NCI-H748 (cell line): ENCODE data around the gene ADAM12.
A peak's percentile ranks its signal among the peaks of the same experiment; 100 is the strongest.
"Not testable (repeated sequence)": the region's sequence is repeated elsewhere in the genome, so short reads cannot be mapped to it uniquely, and the experiment has no call there.

Source experiments
- DNase-seq: peaks from one replicate; lab custom pipeline; 2025; ENCODE audit not compliant: unreplicated experiment; lab: John Stamatoyannopoulos, UW

Gene ADAM12

GRCh38 chr10:126407831-126408230 is 19.6 kb upstream of the ADAM12 start:
- no peak for DNase-seq

- DNase-seq: no peak
Observed at GRCh38 chr10:126405239-126405775, 17.0 kb upstream of the ADAM12 start.

GRCh38 chr10:126402721-126403695 is 14.7 kb upstream of the ADAM12 start:
- peak; percentile 43 for DNase-seq

GRCh38 chr10:126400641-126401040 is 12.4 kb upstream of the ADAM12 start:
- DNase-seq: no peak

GRCh38 chr10:126398924-126399323 is 10.6 kb upstream of the ADAM12 start:
- DNase-seq: no peak

- no peak for DNase-seq
Observed at GRCh38 chr10:126398383-126398743, 10.1 kb upstream of the ADAM12 start.

GRCh38 chr10:126397640-126398382 is 9.5 kb upstream of the ADAM12 start:
- DNase-seq: no peak

- no peak for DNase-seq
Observed at GRCh38 chr10:126397156-126397555, 8.9 kb upstream of the ADAM12 start.

GRCh38 chr10:126394948-126395347 is 6.7 kb upstream of the ADAM12 start:
- no peak for DNase-seq

- no peak for DNase-seq
Observed at GRCh38 chr10:126393076-126393475, 4.8 kb upstream of the ADAM12 start.

- DNase-seq: no peak
Observed at GRCh38 chr10:126392469-126392868, 4.2 kb upstream of the ADAM12 start.

- no peak for DNase-seq
Observed at GRCh38 chr10:126392068-126392467, 3.8 kb upstream of the ADAM12 start.

GRCh38 chr10:126391192-126391885 is 3.1 kb upstream of the ADAM12 start:
- peak; percentile 6 for DNase-seq

- no peak for DNase-seq
Observed at GRCh38 chr10:126390324-126390723, 2.0 kb upstream of the ADAM12 start.

- peak; percentile 56 for DNase-seq
Observed at GRCh38 chr10:126387041-126387921, 996 bp downstream of the ADAM12 start.

GRCh38 chr10:126384269-126384873 is 3.9 kb downstream of the ADAM12 start:
- DNase-seq: no peak

- no peak for DNase-seq
Observed at GRCh38 chr10:126380352-126381076, 7.8 kb downstream of the ADAM12 start.

- not testable (repeated sequence) for DNase-seq
Observed at GRCh38 chr10:126379166-126379565, 9.1 kb downstream of the ADAM12 start.

- no peak for DNase-seq
Observed at GRCh38 chr10:126376956-126377355, 11.3 kb downstream of the ADAM12 start.
